WERI-Rb-1 (cell line): Measurements from ENCODE around the gene LYRM4.
A peak's percentile ranks its signal among the peaks of the same experiment; 100 is the strongest.
"Not testable (repeated sequence)": the region's sequence is repeated elsewhere in the genome, so short reads cannot be mapped to it uniquely, and the experiment has no call there.

Experiments used
- DNase-seq: peaks from one replicate; pipeline ENCODE4 v3.0.0-alpha.2; 2020
- H3K27ac ChIP-seq: fragments of 250-450 bp; sonication (Bioruptor Pico); 2 replicates; pipeline ENCODE4 v1.5.1; 2020; ENCODE audit warnings: mild to moderate bottlenecking, moderate library complexity
- H3K27me3 ChIP-seq: fragments of 250-450 bp; sonication (Bioruptor Pico); 2 replicates; pipeline ENCODE4 v1.5.1; 2021; ENCODE audit warnings: mild to moderate bottlenecking, low read depth, moderate library complexity; ENCODE audit not compliant: insufficient read depth, severe bottlenecking
- H3K36me3 ChIP-seq: fragments of 250-450 bp; sonication (Bioruptor Pico); 2 replicates; pipeline ENCODE4 v1.5.1; 2020; ENCODE audit warnings: mild to moderate bottlenecking, moderate library complexity
- H3K4me3 ChIP-seq: 2 replicates; pipeline ENCODE4 v1.5.1; 2011; ENCODE audit warnings: low read depth, mild to moderate bottlenecking, control low read depth, low read length
- H3K9me3 ChIP-seq: fragments of 250-450 bp; sonication (Bioruptor Pico); 2 replicates; pipeline ENCODE4 v1.5.1; 2021; ENCODE audit warnings: mild to moderate bottlenecking, moderate library complexity; ENCODE audit not compliant: severe bottlenecking
- TF ChIP-seq, protein P1 (sequence below): IDR thresholded peaks from 2 replicates; pipeline ENCODE4 v1.5.1; 2011; ENCODE audit warnings: low read depth, mild to moderate bottlenecking, control low read depth, inconsistent platforms, low read length

LYRM4 gene

DNA sequence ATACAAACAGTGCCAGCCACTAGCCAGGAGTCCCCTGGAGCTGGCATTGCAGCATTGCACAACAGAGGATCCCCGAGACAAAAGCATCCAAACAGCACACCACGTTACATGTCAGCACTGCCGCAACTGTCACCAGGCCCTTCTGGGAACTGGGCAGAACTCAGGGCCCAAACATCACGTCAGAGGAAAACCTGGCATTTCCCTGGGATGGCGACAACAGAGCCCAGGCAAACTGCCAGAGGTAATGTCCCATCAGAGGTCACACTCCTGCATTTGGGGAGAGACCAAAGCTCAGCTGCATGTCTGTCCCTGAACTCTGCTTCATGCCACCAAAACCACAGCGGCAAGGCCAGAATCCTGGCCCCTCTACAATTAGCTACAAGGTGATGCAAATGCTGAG, 139.3 kb downstream of the LYRM4 start:
- Histone ChIP-seq H3K36me3 (peaks cover 3% of the 10 kb centered on the region; the same call in 1 of the 2 replicates), H3K27me3 (no peaks in the 10 kb centered on the region), H3K27ac (no peak overlapping the region), H3K4me3 (no peak overlapping the region), H3K9me3 (peaks cover 4% of the 10 kb centered on the region)
- TF ChIP-seq, protein P1, sequence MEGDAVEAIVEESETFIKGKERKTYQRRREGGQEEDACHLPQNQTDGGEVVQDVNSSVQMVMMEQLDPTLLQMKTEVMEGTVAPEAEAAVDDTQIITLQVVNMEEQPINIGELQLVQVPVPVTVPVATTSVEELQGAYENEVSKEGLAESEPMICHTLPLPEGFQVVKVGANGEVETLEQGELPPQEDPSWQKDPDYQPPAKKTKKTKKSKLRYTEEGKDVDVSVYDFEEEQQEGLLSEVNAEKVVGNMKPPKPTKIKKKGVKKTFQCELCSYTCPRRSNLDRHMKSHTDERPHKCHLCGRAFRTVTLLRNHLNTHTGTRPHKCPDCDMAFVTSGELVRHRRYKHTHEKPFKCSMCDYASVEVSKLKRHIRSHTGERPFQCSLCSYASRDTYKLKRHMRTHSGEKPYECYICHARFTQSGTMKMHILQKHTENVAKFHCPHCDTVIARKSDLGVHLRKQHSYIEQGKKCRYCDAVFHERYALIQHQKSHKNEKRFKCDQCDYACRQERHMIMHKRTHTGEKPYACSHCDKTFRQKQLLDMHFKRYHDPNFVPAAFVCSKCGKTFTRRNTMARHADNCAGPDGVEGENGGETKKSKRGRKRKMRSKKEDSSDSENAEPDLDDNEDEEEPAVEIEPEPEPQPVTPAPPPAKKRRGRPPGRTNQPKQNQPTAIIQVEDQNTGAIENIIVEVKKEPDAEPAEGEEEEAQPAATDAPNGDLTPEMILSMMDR: no peak
- DNase-seq: no peak

DNA sequence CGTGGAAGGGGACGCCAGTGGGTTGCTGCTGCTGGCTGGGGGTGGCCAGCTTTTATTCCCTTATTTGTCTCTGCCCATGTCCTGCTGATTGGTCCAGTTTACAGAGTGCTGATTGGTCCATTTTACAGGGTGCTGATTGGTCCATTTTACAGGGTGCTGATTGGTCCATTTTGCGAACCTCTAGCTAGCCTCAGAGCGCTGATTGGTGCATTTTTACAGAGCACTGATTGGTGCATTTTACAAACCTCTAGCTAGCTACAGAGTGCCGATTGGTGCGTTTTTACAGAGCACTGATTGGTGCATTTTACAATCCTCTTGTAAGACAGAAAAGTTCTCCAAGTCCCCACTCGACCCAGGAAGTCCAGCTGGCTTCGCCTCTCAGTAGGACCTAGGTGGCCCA, 140.2 kb downstream of the LYRM4 start:
- not testable (repeated sequence) for H3K27ac ChIP-seq, H3K27me3 ChIP-seq, H3K4me3 ChIP-seq, H3K9me3 ChIP-seq, DNase-seq, H3K36me3 ChIP-seq

DNA sequence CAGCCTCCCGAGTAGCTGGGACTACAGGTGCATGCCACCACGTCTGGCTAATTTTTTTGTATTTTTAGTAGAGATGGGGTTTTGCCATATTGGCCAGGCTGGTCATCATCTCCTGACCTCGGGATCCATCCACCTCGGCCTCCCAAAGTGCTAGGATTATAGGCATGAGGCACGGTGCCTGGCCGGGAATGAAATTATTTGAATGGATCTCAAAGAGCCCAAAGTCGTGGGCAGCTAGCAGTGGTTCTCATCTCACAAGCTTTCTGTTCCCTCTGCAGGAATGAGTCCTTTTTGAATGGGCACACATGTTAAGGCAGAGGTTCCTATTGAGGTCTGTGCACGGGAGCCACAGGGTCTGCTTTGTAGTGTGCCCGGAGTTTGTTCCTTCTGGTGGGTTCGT, 140.7 kb downstream of the LYRM4 start:
- no peak overlapping the region for H3K4me3 ChIP-seq
- no peak for DNase-seq

DNA sequence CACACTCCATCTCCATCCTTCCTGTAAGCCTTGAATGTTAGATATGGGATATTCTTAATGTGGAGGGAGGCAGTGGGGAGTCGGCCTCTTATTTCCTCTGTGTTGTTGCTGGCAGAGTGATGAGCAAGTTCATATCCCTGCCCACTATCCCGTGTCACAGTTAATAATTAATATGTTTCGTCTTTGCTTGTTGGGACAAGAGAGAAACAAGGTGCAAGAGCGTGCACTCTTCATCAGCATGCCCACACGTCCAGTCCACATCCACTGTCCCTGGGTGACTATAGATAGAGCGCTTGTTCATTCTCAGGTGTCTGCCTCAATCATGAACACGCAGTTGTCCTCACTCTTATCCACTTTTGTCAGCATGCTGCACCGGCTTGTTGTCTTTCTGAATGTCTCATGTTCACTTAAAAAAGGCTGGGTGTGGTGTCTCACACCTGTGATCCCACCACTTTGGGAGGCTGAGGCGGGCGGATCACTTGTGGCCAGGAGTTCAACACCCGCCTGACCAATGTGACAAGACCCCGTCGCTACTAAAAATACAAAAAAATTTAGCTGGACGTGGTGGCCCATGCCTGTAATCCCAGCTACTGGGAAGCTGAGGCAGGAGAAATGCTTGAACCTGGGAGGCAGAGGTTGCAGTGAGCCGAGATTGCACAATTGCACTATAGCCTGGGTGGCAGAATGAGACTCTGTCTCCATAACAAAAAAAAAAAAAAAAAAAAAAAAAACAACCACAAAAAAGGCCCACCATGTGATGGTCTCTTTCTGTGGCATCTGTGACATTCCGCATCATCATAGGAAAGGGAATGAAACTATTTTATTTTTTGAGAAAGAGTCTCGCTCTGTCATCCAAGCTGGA, 141.4 kb downstream of the LYRM4 start:
- DNase-seq: no peak
- H3K27ac ChIP-seq: no peak overlapping the region
- H3K27me3 ChIP-seq: no peaks in the 10 kb centered on the region
- no peak overlapping the region for H3K4me3 ChIP-seq
- TF ChIP-seq, protein P1: no peak
- H3K36me3 ChIP-seq: peaks cover 3% of the 10 kb centered on the region
- H3K9me3 ChIP-seq: peaks cover 4% of the 10 kb centered on the region

More for the DNA sequence above, 140.7 kb downstream of the LYRM4 start:
- Histone ChIP-seq H3K27ac (no peak overlapping the region), H3K9me3 (peaks cover 4% of the 10 kb centered on the region), H3K36me3 (peaks cover 3% of the 10 kb centered on the region), H3K27me3 (no peaks in the 10 kb centered on the region)
- TF ChIP-seq, protein P1: no peak

DNA sequence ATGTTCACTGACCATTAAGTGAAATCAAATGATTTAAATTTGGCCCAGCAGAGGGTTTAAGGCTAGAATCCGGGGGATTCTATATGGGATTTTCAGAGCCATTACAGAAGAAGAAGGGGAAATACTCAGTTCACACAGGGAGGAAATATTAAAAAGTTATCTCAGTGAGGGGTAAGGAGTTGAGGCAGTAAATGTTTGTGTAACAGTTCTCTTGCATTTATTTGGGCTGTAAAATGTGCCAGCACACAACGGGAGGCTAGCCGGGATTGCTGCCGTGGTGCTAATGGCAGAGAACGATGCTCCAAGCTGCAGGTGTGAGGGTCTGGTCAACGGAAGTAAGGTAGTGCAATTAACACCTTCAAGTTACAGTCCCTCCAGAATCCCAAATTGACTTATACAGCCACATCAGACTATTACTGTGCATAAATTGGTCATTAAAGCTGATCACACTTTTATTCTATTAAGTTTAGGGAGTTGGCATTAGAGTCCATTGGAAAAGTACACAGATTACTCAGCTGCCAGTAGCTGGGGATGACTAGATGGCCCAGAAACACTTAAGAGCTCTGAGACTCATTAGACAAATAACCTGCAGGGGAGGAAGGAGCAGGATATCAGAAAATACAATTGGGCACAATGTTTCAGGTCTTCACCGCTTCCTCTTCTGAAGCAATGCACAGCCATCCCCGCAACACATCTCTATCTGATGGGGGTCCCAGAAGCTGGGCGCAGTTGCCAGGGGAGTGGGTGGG, 144.3 kb downstream of the LYRM4 start:
- Histone ChIP-seq H3K9me3 (peaks cover 4% of the 10 kb centered on the region), H3K4me3 (no peak overlapping the region), H3K27ac (no peak overlapping the region), H3K36me3 (peaks cover 10% of the 10 kb centered on the region), H3K27me3 (no peaks in the 10 kb centered on the region)
- DNase-seq: no peak
- TF ChIP-seq, protein P1: no peak

DNA sequence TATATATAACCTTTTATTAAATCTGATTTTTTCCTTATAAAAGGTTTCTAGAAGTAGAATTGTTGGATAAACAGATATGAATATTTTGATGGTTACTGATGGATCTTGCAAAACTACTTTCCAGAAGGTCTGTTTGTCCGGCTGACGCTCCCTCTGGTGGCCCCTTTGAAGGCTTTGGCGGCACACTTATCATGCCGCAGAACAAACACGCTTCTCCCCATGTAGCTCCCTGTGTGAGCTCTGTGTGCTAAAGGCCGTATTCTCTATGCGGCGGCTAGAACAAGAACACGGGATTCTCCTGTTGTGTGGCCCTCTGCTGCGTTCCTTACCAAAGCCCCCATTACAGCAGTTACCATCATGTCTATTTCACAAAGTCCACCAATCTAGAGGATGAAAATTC, 145.6 kb downstream of the LYRM4 start:
- TF ChIP-seq, protein P1: peak; percentile 29; the same call in 1 of the 2 replicates
- Histone ChIP-seq H3K36me3 (peaks cover 15% of the 10 kb centered on the region), H3K9me3 (no peaks in the 10 kb centered on the region), H3K27me3 (no peaks in the 10 kb centered on the region), H3K4me3 (no peak overlapping the region), H3K27ac (no peak overlapping the region)
- no peak for DNase-seq
